ENCODE results near the gene VWCE.

Gene VWCE

GRCh38 chr11:61328351-61328750 is 33.2 kb upstream of the VWCE start:
- no peak for DNase-seq

GRCh38 chr11:61327669-61328071 is 32.6 kb upstream of the VWCE start:
- no peak for DNase-seq

- DNase-seq: no peak
Measured at GRCh38 chr11:61325649-61326414, 30.7 kb upstream of the VWCE start.

- no peak for DNase-seq
Measured at GRCh38 chr11:61315260-61315659, 20.1 kb upstream of the VWCE start.

GRCh38 chr11:61310749-61311148 is 15.6 kb upstream of the VWCE start:
- DNase-seq: no peak

GRCh38 chr11:61309739-61310138 is 14.6 kb upstream of the VWCE start:
- no peak for DNase-seq

- DNase-seq: no peak
Measured at GRCh38 chr11:61309141-61309540, 14.0 kb upstream of the VWCE start.

GRCh38 chr11:61307354-61307753 is 12.2 kb upstream of the VWCE start:
- no peak for DNase-seq

- no peak for DNase-seq
Measured at GRCh38 chr11:61306221-61306620, 11.1 kb upstream of the VWCE start.

- no peak for DNase-seq
Measured at GRCh38 chr11:61305417-61305816, 10.3 kb upstream of the VWCE start.

GRCh38 chr11:61303725-61304124 is 8.6 kb upstream of the VWCE start:
- no peak for DNase-seq

GRCh38 chr11:61302550-61302949 is 7.4 kb upstream of the VWCE start:
- no peak for DNase-seq

GRCh38 chr11:61298663-61299244 is 3.6 kb upstream of the VWCE start:
- no peak for DNase-seq

GRCh38 chr11:61297746-61298145 is 2.6 kb upstream of the VWCE start:
- no peak for DNase-seq

- DNase-seq: no peak
Measured at GRCh38 chr11:61297341-61297740, 2.2 kb upstream of the VWCE start.

- DNase-seq: no peak
Measured at GRCh38 chr11:61295596-61295926, 445 bp upstream of the VWCE start.

GRCh38 chr11:61293867-61294716 is 1.0 kb downstream of the VWCE start:
- no peak for DNase-seq

- no peak for DNase-seq
Measured at GRCh38 chr11:61292356-61292755, 2.8 kb downstream of the VWCE start.

- DNase-seq: no peak
Measured at GRCh38 chr11:61290905-61291690, 4.0 kb downstream of the VWCE start.

- DNase-seq: no peak
Measured at GRCh38 chr11:61287338-61287977, 7.7 kb downstream of the VWCE start.

- no peak for DNase-seq
Measured at GRCh38 chr11:61283613-61284012, 11.5 kb downstream of the VWCE start.

GRCh38 chr11:61281581-61282250 is 13.4 kb downstream of the VWCE start:
- no peak for DNase-seq

Measured in NCI-H510A treated with DMSO at 0.1 percent for 48 hours (cell line).